ENCODE measurements around the gene PMM2. TPM values are rescaled to one million over a fixed set of nuclear protein-coding genes. Genes with fewer than 3 reads are reported as not detected.
"Not testable (repeated sequence)": the region's sequence is repeated elsewhere in the genome, so short reads cannot be mapped to it uniquely, and the experiment has no call there.

The PMM2 gene
- 10 to 100 TPM; 19.8 to 26.1 (median 21.2) TPM for polyA plus RNA-seq (ENCODE audit: insufficient read length in 4 of 4)

DNA sequence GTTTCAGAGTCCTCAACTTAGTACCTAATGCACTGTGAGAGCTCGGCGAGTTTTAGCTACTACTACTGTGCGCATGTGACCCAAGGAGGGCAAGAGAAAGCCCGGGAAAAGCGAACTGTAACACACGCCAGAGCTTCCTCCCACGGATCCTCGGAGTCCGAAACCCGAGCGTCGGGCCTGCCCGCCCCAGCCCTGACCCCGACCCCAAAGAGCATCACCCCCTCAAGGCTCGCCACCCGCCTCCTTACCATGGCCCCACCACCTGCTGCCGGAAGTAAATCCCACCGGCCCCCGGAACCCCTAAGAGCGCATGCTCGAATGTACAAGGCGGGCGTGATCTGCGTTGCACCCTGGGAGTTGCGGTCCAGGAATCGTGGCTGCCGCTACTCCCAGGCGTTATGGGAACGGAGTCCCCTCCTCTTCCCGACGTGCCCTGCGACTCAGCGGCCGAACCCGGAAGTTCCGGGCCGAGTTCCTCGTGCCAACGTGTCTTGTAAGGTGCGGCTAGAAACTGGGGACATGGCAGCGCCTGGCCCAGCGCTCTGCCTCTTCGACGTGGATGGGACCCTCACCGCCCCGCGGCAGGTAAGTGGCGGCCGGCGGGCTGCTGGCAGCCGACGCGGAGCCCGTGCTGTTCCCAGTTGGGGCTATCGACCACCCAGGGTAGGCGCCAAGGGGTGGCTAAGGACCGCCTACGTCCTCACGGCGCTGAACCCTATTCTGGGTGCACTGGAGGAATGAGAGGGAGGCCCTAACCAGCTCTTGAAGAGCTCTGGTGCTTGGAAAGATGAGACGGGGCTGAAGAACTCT lies at the start of gene PMM2, which contains the start of gene TMEM186:
Gene PMM2 (plus strand): TSS at position 476 of the 810 bp plus-strand sequence. CDS start 44 bp downstream, at position 520.
Gene TMEM186 (minus strand): TSS at position 276 of the 810 bp plus-strand sequence. CDS start 25 bp downstream, at position 251.
- peak; percentile 85 to 92 (median 90) for DNase-seq (ENCODE audit: low read depth in 4 of 4, low spot score in 3 of 4)

GRCh38 chr16:8748944-8749343 lies 48.7 kb upstream of the PMM2 start:
- not testable (repeated sequence) for DNase-seq (ENCODE audit: low read depth in 4 of 4, low spot score in 3 of 4)

GRCh38 chr16:8751481-8752311 lies 45.9 kb upstream of the PMM2 start:
- no peak for DNase-seq (ENCODE audit: low read depth in 4 of 4, low spot score in 3 of 4)

- DNase-seq (ENCODE audit: low read depth in 4 of 4, low spot score in 3 of 4) = no peak
Measured at GRCh38 chr16:8752706-8753105, 44.9 kb upstream of the PMM2 start.

GRCh38 chr16:8753416-8754054 lies 44.1 kb upstream of the PMM2 start:
- no peak for DNase-seq (ENCODE audit: low read depth in 4 of 4, low spot score in 3 of 4)

DNA sequence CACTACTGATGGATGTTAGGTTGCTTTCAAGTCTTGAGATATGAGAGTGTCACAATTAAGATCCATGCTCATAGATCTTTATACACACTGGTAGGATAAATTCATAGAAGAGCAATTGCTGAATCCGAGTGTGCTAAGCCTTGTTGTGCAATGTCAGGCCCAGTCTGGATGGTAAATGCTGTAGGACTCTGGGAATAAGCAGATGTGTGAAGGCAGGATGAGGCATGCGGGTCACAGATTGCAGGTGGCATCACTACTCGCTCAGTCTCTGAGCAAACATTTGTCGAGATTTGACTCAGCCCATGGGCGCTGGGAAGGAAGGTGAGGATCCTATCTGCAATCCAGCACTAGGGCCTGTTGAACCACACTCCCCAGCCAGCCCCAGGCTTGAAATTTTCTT lies 40.9 kb upstream of the PMM2 start:
- DNase-seq (ENCODE audit: low read depth in 4 of 4, low spot score in 3 of 4) = no peak

GRCh38 chr16:8758022-8758421 lies 39.6 kb upstream of the PMM2 start:
- DNase-seq (ENCODE audit: low read depth in 4 of 4, low spot score in 3 of 4) = no peak

GRCh38 chr16:8760021-8760420 lies 37.6 kb upstream of the PMM2 start:
- no peak for DNase-seq (ENCODE audit: low read depth in 4 of 4, low spot score in 3 of 4)

GRCh38 chr16:8761078-8761477 lies 36.6 kb upstream of the PMM2 start:
- DNase-seq (ENCODE audit: low read depth in 4 of 4, low spot score in 3 of 4) = no peak

- no peak for DNase-seq (ENCODE audit: low read depth in 4 of 4, low spot score in 3 of 4)
Measured at GRCh38 chr16:8762254-8762653, 35.4 kb upstream of the PMM2 start.

GRCh38 chr16:8763083-8763482 lies 34.6 kb upstream of the PMM2 start:
- DNase-seq (ENCODE audit: low read depth in 4 of 4, low spot score in 3 of 4) = no peak

GRCh38 chr16:8763899-8764298 lies 33.7 kb upstream of the PMM2 start:
- no peak for DNase-seq (ENCODE audit: low read depth in 4 of 4, low spot score in 3 of 4)

DNA sequence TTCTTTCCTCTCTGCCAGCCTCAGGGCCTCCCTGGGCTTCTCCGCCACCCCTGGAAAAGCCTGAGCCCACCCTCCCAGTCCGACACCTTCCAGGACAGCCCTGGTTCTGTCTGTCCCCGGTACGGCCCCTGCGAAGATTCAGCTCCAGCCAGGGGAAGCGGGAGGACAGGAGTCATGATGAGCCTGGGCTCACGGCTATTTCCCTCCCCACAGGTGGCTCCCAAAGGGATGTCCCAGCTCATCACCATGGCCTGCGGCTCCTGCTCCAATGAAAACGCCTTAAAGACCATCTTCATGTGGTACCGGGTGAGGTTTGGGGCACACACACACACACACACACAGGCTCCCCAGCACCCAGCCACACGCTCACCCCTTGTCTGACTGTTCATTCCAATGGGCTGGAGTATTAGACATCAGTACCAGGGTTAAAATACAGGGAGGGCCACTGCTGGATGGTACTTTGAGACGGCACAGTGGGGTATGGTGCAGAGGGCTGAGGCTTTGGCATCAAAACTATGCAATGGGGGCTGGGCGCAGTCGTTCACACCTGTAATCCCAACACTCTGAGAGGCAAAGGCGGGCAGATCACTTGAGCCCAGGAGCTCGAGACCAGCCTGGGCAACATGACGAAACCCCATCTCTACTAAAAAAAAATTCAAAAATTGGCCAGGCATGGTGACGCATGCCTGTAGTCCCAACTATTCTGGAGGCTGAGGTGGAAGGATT lies 33.0 kb upstream of the PMM2 start:
- no peak for DNase-seq (ENCODE audit: low read depth in 4 of 4, low spot score in 3 of 4)

GRCh38 chr16:8767176-8767575 lies 30.5 kb upstream of the PMM2 start:
- DNase-seq (ENCODE audit: low read depth in 4 of 4, low spot score in 3 of 4) = no peak

DNA sequence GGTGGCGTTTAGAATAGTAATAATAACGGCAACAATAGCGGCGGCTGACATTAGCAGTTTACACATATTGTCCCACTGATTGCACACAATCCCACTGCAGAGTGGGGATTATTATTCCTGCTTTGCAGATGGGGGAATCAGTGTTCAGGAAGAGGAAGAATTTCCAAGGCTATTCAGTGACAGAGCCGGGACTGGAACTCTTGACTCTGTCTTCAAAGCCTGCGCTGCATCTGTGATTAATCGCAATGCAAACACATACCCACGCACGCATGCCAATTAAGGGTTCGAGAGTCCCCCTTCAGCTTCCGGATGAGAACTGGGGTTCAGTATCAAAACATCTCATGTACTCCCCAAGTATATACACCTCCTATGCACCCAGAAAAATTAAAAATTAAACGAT lies 29.4 kb upstream of the PMM2 start:
- no peak for DNase-seq (ENCODE audit: low read depth in 4 of 4, low spot score in 3 of 4)

GRCh38 chr16:8768692-8769091 lies 28.9 kb upstream of the PMM2 start:
- DNase-seq (ENCODE audit: low read depth in 4 of 4, low spot score in 3 of 4) = no peak

DNA sequence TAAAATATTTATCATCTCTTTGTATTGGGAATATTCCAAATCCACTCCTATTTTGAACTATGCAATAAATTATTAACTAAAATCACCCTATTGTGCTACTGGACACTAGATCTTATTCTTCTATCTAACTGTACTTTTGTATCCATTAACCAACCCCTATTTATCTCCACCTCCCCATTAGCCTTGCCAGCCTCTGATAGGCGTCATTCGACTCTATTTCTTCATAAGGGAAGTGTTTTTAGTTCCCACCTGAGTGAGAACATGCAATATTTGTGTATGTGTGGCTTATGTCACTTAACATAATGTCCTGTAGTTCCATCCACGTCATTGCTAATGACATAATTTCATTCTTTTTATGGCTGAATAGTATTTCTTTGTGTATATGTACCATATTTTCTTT lies 24.1 kb upstream of the PMM2 start:
- DNase-seq (ENCODE audit: low read depth in 4 of 4, low spot score in 3 of 4) = no peak

DNA sequence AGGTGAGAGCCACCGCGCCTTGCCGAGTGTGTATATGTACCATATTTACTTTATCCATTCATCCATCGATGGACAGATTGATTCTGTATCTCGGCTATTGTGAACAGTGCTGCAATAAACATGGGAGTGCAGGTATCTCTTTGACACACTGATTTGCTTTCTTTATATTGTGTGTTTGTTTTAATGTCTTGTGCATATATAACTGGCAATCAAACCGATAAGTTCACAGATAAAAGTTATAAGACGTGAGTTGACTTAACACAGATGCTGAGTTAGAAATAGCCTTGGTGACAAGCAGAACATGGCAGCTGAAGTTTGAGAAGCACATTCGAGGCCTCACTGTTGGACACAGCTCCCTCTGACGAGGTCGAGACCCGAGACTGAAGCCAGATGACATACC lies 23.4 kb upstream of the PMM2 start:
- no peak for DNase-seq (ENCODE audit: low read depth in 4 of 4, low spot score in 3 of 4)

DNA sequence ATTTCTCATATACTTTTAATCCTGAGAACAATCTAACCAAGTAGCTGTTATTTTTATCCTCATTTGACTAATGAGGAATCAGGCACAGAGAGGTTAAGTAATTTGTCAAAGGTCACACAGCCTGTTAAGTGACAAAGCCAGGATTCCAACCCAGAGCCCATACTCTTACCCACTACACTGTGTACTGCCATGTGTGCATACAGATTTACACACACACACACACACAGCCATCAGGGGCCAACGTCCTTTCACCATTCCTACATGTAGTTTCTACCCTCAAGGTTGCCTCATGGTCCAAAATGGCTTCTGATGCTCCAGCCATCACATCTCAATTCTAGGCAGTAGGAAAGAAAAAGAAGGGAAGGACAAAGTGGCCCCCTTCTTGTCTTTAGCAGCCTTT lies 22.3 kb upstream of the PMM2 start:
- DNase-seq (ENCODE audit: low read depth in 4 of 4, low spot score in 3 of 4) = no peak

DNA sequence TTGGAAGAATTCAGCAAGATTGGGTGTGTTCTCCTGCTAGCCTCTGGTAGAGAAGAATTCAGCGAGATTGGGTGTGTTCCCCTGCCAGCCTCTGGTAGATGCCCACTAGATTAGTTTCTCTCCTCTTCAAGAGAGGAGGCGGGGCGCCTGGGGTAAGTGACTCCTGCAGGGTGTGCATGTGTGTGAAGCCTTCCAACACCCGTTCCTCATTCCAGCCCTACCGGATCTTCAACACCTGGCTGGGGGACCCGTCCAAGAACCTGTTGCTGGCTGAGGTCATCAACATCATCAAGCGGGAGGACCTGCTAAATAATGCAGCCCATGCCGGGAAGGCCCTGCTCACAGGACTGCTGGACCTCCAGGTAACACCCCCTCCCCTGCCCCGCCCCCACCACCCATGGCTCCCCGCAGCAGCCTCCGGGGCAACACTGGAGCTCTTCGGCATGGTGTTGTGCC lies 21.5 kb upstream of the PMM2 start:
- no peak for DNase-seq (ENCODE audit: low read depth in 4 of 4, low spot score in 3 of 4)

All from right renal pelvis (tissue), 4 donors.